ENCODE measurements around the gene UGT1A3.

The UGT1A3 gene

DNA sequence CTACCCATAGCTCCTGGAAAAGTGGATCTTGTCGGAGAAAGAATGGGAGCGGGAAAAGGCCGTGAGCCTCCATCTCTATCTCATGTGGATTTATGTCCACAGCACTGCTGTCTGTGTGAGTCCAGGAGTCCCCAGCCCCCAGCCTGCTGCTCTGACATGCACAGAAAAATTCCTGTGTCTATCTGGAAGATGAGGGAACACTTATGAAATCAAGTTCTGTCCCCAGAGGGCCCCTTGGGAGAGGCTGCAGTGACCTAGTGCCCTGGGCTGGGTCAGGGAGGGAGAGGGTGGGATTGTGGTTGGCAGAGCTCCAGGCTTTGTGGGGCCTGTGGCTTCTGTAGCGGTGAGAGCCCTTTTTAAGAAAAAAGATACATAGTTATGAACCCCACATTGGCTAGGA, 87.9 kb downstream of the UGT1A3 start:
- DNase-seq (ENCODE audit: low read depth): no peak

DNA sequence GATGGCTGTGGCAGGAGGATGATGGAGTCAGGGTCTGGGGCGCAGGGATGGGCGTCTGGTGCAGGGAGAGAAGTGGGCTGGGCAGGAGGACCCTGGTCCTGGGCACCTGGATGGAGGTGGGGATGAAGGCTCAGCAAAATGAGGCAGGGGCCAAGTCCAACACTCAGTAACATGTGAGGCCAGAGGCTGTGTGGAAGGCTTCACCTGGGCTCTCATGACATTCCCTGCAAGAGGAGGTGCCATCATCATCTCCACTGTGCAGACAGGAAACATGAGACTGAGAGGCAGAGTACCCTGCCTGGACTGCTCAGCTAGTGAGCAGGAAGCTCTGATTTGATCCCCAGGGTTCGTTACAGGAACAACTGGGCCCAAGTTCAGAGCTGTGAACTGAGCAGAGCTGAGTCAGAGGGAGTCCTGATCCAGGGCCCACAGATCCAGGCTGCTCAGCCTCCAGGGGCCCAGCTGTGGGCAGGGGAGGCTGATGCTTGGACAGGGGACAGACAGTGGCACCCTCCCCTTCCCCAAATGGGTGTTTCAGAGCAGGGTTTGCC, 88.6 kb downstream of the UGT1A3 start:
- no peak for DNase-seq (ENCODE audit: low read depth)

DNA sequence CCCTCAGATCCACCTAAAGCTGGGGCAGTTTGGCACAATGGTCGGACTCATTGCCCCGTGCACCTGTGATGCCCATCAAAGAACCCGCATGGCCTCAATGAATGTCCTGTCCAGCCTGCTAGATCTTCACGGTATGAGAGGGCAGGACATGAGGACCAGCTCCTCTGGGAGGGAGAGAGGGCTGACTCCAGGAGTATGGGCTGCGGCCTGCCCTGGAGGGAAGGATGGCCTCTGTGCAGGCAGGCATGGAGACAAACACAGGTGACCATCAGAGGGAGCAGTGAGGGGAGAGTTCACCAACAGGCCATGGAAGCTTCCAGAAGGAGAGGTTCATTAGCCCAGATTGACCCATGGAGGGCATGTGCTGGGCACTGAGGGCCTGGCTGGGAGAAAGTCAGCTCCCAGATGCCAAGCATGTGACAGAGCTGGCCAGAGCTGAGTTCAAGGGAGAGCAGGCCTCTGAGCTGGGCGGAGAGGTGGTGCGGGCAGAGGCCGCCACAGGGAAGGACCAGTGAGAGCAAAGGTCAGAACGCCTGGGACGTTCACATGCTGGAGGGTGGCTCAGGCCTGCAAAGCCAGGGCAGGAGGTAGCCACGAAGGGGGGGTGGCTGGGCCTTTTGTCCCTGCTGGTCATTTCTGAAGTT, 89.3 kb downstream of the UGT1A3 start:
- no peak for DNase-seq (ENCODE audit: low read depth)

DNA sequence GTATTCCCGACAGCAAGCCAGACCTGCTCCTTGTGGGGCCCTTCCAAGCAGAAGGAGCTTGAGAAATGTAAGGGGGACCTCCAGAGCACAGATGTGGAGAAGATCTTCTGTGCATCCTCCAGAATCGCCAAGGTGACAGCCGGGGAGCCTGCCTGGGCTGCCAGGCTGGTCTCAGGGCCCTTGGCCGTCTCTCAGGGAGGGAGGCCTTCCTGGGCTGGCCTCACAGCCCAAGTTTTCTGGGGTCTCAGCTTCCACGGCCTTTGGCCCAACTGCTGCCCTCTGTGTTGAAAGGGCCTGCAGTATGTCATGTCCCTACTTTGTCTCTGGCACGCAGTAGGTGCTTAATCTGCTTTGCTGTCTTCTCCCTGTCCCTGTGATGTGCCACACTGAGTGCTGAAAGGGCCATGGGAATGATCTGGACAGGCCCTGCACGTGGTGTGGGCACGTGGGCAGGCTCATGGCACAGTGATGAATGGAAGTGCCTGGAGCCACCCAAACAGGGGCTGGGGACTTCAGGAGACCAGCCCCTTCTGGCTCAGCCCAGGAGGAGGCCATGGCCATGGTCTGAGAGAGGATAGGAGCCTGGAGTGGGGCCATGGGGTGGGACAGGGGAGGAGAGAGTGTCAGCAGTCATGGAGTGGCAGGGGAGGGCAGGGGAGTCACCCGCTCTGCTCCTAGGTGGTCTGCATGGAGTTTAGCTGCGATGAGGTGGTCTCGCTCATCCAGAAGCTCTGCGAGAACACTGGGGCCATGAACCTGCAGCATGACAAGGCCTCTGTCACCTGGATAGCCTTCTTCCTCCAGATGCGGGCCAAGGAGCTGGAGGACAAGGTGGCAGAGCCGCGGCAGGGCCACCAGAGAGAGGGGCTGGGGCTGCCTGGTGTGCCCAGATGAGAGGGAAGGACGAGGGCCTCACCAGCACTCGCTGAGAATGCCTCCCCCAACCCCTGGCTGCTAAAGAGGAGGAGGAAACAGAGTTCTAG, 90.1 kb downstream of the UGT1A3 start:
- no peak for DNase-seq (ENCODE audit: low read depth)

DNA sequence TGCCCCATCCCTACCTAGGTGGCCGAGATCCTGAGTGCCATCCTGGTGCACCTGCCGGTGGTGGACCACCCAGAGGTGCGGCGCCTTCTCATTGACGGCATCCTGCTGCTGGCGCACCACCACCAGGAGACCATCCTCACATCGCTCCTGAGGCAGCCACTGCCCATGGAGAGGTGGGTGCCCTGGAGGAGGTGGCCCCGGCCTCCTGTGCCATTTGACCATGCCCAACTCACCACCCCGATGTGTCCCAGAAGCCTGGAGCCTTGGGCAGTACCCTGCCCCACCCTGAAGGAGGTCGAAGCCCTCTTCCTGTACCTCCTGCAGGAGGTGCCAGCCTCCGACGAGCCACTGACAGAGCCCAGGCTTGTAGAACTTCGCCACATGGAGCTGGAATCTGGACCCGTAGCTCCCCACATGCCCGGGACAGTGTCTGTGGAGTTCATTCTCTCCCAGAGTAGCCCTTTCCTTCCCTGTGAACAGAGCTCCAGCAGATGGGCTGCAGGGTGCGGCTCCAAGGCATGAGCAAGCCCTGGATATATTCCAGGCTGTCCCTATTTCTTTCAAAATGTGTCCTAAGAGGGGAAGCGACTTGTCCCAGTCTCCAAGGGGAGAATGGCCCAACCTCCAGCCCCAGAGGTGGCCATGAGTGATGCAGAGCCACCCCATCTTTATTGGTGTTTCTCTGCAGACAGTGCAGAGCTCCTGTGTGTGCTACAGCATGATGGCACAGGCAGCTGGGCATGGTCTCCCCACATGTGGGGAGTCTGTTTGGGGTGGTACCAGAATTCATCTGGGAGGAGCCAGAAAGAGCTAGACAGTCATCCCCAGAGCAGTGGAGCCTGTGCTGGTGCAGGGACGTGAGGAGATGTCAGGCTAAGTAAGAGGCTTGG, 91.3 kb downstream of the UGT1A3 start:
- DNase-seq (ENCODE audit: low read depth): no peak

DNA sequence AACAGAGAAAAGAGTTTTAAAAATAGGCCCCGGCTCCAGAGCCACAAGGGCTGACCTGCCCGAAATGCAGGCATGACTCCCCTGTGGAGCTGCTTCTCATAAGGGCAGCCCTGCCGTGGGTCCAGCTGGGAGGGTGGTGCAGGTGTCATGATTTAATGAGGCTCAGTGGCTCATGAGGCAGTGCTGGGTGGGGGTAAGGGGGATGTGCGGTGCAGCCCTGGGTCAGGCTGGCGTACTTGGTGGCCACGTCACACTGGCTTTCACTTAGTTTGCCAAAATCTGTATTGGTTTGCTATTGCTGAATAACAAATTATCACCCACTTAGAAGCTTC, 91.9 kb downstream of the UGT1A3 start:
- DNase-seq (ENCODE audit: low read depth): no peak

DNA sequence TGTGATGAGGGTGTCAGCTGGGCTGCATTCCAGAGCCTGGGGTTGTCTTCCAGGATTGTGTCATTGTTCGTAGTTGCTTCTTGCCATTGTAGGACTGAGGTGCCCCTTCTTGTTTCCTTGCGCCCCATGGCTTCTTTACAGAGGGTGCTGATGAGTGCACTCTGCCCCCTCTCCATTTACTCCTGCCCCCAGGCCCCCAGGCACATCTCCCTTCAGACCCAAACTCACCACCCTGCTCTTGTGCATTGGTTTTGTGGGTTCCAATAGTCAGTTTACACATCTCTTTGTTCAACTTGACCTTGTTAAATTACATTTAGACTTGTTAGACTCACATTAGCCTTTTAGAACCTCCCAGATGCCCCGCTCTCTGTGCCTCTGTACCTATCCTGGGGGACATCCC, 92.4 kb downstream of the UGT1A3 start:
- DNase-seq (ENCODE audit: low read depth): no peak

DNA sequence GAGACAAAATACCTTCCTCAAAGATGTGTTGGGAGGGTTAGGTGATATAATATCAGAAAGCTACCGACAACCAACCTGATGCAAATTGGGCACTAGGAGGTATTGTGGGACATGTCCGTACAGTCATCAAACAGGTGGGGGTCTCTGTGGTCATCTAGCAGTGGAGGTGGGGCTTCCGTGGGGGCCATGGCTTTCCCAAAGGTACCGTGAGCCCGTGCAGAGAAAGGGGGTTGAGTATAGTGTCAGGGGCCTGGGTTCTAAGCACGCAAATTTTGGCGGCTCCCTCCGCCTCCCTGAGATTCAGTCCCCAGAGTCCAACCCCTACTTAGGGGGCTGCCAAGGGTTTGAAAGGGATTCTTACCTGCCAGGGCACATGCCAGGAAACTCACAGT, 92.9 kb downstream of the UGT1A3 start:
- no peak for DNase-seq (ENCODE audit: low read depth)

DNA sequence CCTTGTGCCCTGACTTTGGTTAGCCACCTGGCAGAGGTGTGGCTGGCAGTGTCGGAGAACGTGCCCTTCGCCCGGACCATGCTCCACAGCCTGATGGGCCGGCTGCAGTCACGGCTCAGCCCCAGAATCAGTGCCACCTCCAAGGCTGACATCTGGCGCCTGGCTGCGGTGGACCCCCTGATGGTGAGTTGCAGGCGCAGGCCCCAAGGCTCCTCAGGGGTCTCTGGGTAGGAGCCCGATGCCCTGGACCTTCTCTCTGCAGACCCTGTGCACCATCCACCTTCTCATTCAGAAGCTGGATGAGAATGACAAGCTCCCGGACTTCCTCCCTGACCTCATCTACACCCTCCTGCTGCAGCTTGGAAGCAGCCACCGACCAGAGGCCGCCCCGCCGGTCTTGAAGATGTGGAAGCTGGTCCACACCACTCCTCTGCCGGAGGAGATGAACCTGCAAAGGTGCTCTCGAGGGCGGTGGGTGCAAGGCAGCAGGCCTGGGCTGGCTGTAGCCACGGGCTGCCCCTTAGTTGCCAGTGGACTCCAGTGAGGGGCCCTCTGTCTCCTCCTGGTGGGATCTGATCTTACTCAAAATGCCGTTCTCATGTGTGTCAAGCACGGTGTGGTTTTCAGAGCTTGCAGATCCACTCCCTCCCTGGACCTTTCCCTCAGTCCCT, 93.4 kb downstream of the UGT1A3 start:
- DNase-seq (ENCODE audit: low read depth): no peak

Measured in activated T-helper 9 cell treated with anti-CD3 and anti-CD28 coated beads, Interleukin-2, amount 50 U/mL, for 16 hours (primary cell).